ENCODE measurements around the gene PIAS1.

Gene PIAS1

GRCh38 chr15:68034719-68035293, 19.3 kb upstream of the PIAS1 start:
- no peak overlapping the region for H3K4me3 ChIP-seq (ENCODE audit: low read length)
- no peak for DNase-seq (ENCODE audit: low read depth)
- no peak for TF ChIP-seq CTCF (conservative IDR thresholded peaks at IDR 0.05; ENCODE audit: low read length)

- no peak for DNase-seq (ENCODE audit: low read depth)
- no peak overlapping the region for H3K4me3 ChIP-seq (ENCODE audit: low read length)
- TF ChIP-seq CTCF (conservative IDR thresholded peaks at IDR 0.05; ENCODE audit: low read length), result no peak
Measured at GRCh38 chr15:68038246-68038645, 15.9 kb upstream of the PIAS1 start.

GRCh38 chr15:68040144-68040543, 14.0 kb upstream of the PIAS1 start:
- no peak for DNase-seq (ENCODE audit: low read depth)
- no peak overlapping the region for H3K4me3 ChIP-seq (ENCODE audit: low read length)
- no peak for TF ChIP-seq CTCF (conservative IDR thresholded peaks at IDR 0.05; ENCODE audit: low read length)

GRCh38 chr15:68042156-68042854, 11.8 kb upstream of the PIAS1 start:
- no peak for TF ChIP-seq CTCF (conservative IDR thresholded peaks at IDR 0.05; ENCODE audit: low read length)
- DNase-seq (ENCODE audit: low read depth), result no peak
- H3K4me3 ChIP-seq (ENCODE audit: low read length), result no peak overlapping the region

GRCh38 chr15:68042855-68043222, 11.3 kb upstream of the PIAS1 start:
- TF ChIP-seq CTCF (conservative IDR thresholded peaks at IDR 0.05; ENCODE audit: low read length), result no peak
- H3K4me3 ChIP-seq (ENCODE audit: low read length), result no peak overlapping the region
- no peak for DNase-seq (ENCODE audit: low read depth)

GRCh38 chr15:68045289-68046265, 8.5 kb upstream of the PIAS1 start:
- no peak for DNase-seq (ENCODE audit: low read depth)
- no peak for TF ChIP-seq CTCF (conservative IDR thresholded peaks at IDR 0.05; ENCODE audit: low read length)
- no peak overlapping the region for H3K4me3 ChIP-seq (ENCODE audit: low read length)

Data from AG10803 (cell line).